SK-N-MC (cell line): ENCODE data around the gene MLIP.

Experiments used
- DNase-seq: peaks from one replicate; pipeline ENCODE4 v3.0.0-alpha.2; 2011; ENCODE audit warnings: low read depth, low spot score
- H3K27ac ChIP-seq: fragments of 200-600 bp; sonication (generic); 2 replicates; pipeline ENCODE4 v1.5.1; 2016; ENCODE audit warnings: mixed run types
- H3K36me3 ChIP-seq: fragments of 200-600 bp; sonication (generic); 2 replicates; pipeline ENCODE4 v1.6.1; 2017; ENCODE audit warnings: antibody characterized with exemption, low read length, mixed read lengths; ENCODE audit not compliant: insufficient read depth
- H3K4me3 ChIP-seq: fragments of 200-600 bp; sonication (generic); 2 replicates; pipeline ENCODE4 v1.5.1; 2016
- H3K9ac ChIP-seq: fragments of 200-600 bp; sonication (generic); 2 replicates; pipeline ENCODE4 v1.8.0; 2017; ENCODE audit warnings: mixed run types, mixed read lengths; ENCODE audit not compliant: insufficient read length
- H3K9me3 ChIP-seq: fragments of 200-600 bp; sonication (generic); 2 replicates; pipeline ENCODE4 v1.6.1; 2017; ENCODE audit warnings: low read depth, mild to moderate bottlenecking, antibody characterized with exemption, low read length, moderate library complexity, mixed read lengths
- EZH2 ChIP-seq: fragments of 200-600 bp; sonication (generic); IDR thresholded peaks from one replicate; pipeline ENCODE4 v1.6.1; 2017; ENCODE audit warnings: antibody characterized with exemption
- FOXP2 ChIP-seq: optimal IDR thresholded peaks from 2 replicates; pipeline ENCODE3; 2011; ENCODE audit warnings: mild to moderate bottlenecking, moderate library complexity; ENCODE audit not compliant: insufficient read depth; ENCODE audit errors: extremely low read length, control extremely low read depth
- POLR2AphosphoS5 ChIP-seq: IDR thresholded peaks from 2 replicates; pipeline ENCODE4 v1.6.1; 2012; ENCODE audit warnings: mild to moderate bottlenecking, low read depth, low read length, borderline replicate concordance

Gene MLIP

GRCh38 chr6:54284161-54284860, 173.1 kb downstream of the MLIP start:
- TF ChIP-seq POLR2AphosphoS5 (no peak), EZH2 (no peak), FOXP2 (no peak)
- H3K9me3 ChIP-seq, result no peaks in the 10 kb centered on the region
- DNase-seq, result no peak
- H3K36me3 ChIP-seq, result no peaks in the 10 kb centered on the region
- no peak overlapping the region for H3K9ac ChIP-seq
- H3K27ac ChIP-seq, result no peak overlapping the region
- no peak overlapping the region for H3K4me3 ChIP-seq

- no peaks in the 10 kb centered on the region for H3K36me3 ChIP-seq
- no peak overlapping the region for H3K9ac ChIP-seq
- DNase-seq, result no peak
- 0 out of 2 replicates have a peak overlapping the region, but pooled peaks have one; percentile 17 for H3K27ac ChIP-seq
- H3K9me3 ChIP-seq, result no peaks in the 10 kb centered on the region
- TF ChIP-seq FOXP2 (no peak), EZH2 (no peak), POLR2AphosphoS5 (no peak)
- peak overlapping the region; percentile 11; the same call in 1 of the 2 replicates for H3K4me3 ChIP-seq
Observed at GRCh38 chr6:54285595-54285994, 174.4 kb downstream of the MLIP start.

- Histone ChIP-seq H3K27ac (no peak overlapping the region), H3K9me3 (no peaks in the 10 kb centered on the region), H3K9ac (no peak overlapping the region), H3K36me3 (no peaks in the 10 kb centered on the region), H3K4me3 (no peak overlapping the region)
- DNase-seq, result no peak
- TF ChIP-seq EZH2 (no peak), POLR2AphosphoS5 (no peak), FOXP2 (no peak)
Observed at GRCh38 chr6:54286141-54286540, 174.9 kb downstream of the MLIP start.

GRCh38 chr6:54288474-54288873, 177.2 kb downstream of the MLIP start:
- TF ChIP-seq EZH2, result no peak
- no peak for TF ChIP-seq FOXP2
- TF ChIP-seq POLR2AphosphoS5, result no peak
- Histone ChIP-seq H3K4me3 (no peak overlapping the region), H3K36me3 (no peaks in the 10 kb centered on the region), H3K9ac (no peak overlapping the region), H3K27ac (no peak overlapping the region), H3K9me3 (no peaks in the 10 kb centered on the region)
- no peak for DNase-seq

GRCh38 chr6:54289426-54289825, 178.2 kb downstream of the MLIP start:
- Histone ChIP-seq H3K9ac (no peak overlapping the region), H3K9me3 (no peaks in the 10 kb centered on the region), H3K36me3 (no peaks in the 10 kb centered on the region), H3K27ac (no peak overlapping the region), H3K4me3 (no peak overlapping the region)
- DNase-seq, result no peak
- TF ChIP-seq POLR2AphosphoS5, result no peak
- no peak for TF ChIP-seq FOXP2
- TF ChIP-seq EZH2, result no peak

- Histone ChIP-seq H3K9ac (no peak overlapping the region), H3K9me3 (no peaks in the 10 kb centered on the region), H3K27ac (no peak overlapping the region), H3K4me3 (no peak overlapping the region), H3K36me3 (no peaks in the 10 kb centered on the region)
- TF ChIP-seq EZH2, result no peak
- no peak for TF ChIP-seq FOXP2
- TF ChIP-seq POLR2AphosphoS5, result no peak
- no peak for DNase-seq
Observed at GRCh38 chr6:54291146-54291545, 179.9 kb downstream of the MLIP start.

GRCh38 chr6:54291738-54292137, 180.5 kb downstream of the MLIP start:
- Histone ChIP-seq H3K27ac (no peak overlapping the region), H3K9me3 (no peaks in the 10 kb centered on the region), H3K4me3 (no peak overlapping the region), H3K9ac (no peak overlapping the region), H3K36me3 (no peaks in the 10 kb centered on the region)
- TF ChIP-seq FOXP2 (no peak), POLR2AphosphoS5 (no peak), EZH2 (no peak)
- DNase-seq, result no peak

GRCh38 chr6:54294965-54295532, 183.8 kb downstream of the MLIP start:
- no peaks in the 10 kb centered on the region for H3K36me3 ChIP-seq
- H3K27ac ChIP-seq, result no peak overlapping the region
- no peak overlapping the region for H3K9ac ChIP-seq
- DNase-seq, result no peak
- H3K9me3 ChIP-seq, result no peaks in the 10 kb centered on the region
- no peak overlapping the region for H3K4me3 ChIP-seq
- TF ChIP-seq FOXP2, result no peak
- TF ChIP-seq POLR2AphosphoS5, result no peak
- TF ChIP-seq EZH2, result no peak
